ENCODE measurements around the gene SLC2A8.

The SLC2A8 gene

GRCh38 chr9:127402401-127403090, 5.6 kb downstream of the SLC2A8 start:
- no peak for DNase-seq (ENCODE audit: low spot score)
- Mint-ChIP-seq H3K36me3 (ENCODE audit: low read depth) (no peaks in the 10 kb centered on the region), H3K4me1 (ENCODE audit: low read depth) (peaks cover 3% of the 10 kb centered on the region), H3K4me3 (no peak overlapping the region), H3K27ac (no peak overlapping the region), H3K27me3 (ENCODE audit: low read depth) (peaks cover 12% of the 10 kb centered on the region), H3K9me3 (no peaks in the 10 kb centered on the region)

GRCh38 chr9:127403507-127404192, 6.7 kb downstream of the SLC2A8 start:
- H3K9me3 Mint-ChIP-seq = no peaks in the 10 kb centered on the region
- DNase-seq (ENCODE audit: low spot score) = no peak
- H3K36me3 Mint-ChIP-seq (ENCODE audit: low read depth) = no peaks in the 10 kb centered on the region
- no peak overlapping the region for H3K27ac Mint-ChIP-seq
- H3K4me3 Mint-ChIP-seq = no peak overlapping the region
- H3K4me1 Mint-ChIP-seq (ENCODE audit: low read depth) = no peaks in the 10 kb centered on the region
- H3K27me3 Mint-ChIP-seq (ENCODE audit: low read depth) = peaks cover 6% of the 10 kb centered on the region

- H3K4me1 Mint-ChIP-seq (ENCODE audit: low read depth) = no peaks in the 10 kb centered on the region
- H3K4me3 Mint-ChIP-seq = no peak overlapping the region
- no peaks in the 10 kb centered on the region for H3K36me3 Mint-ChIP-seq (ENCODE audit: low read depth)
- no peak for DNase-seq (ENCODE audit: low spot score)
- peaks cover 2% of the 10 kb centered on the region for H3K27me3 Mint-ChIP-seq (ENCODE audit: low read depth)
- H3K9me3 Mint-ChIP-seq = no peaks in the 10 kb centered on the region
- no peak overlapping the region for H3K27ac Mint-ChIP-seq
Measured at GRCh38 chr9:127404631-127405030, 7.7 kb downstream of the SLC2A8 start.

GRCh38 chr9:127405344-127406125, 8.6 kb downstream of the SLC2A8 start:
- H3K36me3 Mint-ChIP-seq (ENCODE audit: low read depth) = no peaks in the 10 kb centered on the region
- no peaks in the 10 kb centered on the region for H3K4me1 Mint-ChIP-seq (ENCODE audit: low read depth)
- no peaks in the 10 kb centered on the region for H3K9me3 Mint-ChIP-seq

GRCh38 chr9:127406799-127407491, 10.0 kb downstream of the SLC2A8 start:
- no peak overlapping the region for H3K27ac Mint-ChIP-seq
- H3K27me3 Mint-ChIP-seq (ENCODE audit: low read depth) = peaks cover 2% of the 10 kb centered on the region
- H3K9me3 Mint-ChIP-seq = no peaks in the 10 kb centered on the region
- H3K4me1 Mint-ChIP-seq (ENCODE audit: low read depth) = no peaks in the 10 kb centered on the region
- H3K4me3 Mint-ChIP-seq = no peak overlapping the region
- H3K36me3 Mint-ChIP-seq (ENCODE audit: low read depth) = no peaks in the 10 kb centered on the region
- no peak for DNase-seq (ENCODE audit: low spot score)

More at GRCh38 chr9:127405344-127406125, 8.6 kb downstream of the SLC2A8 start:
- H3K27me3 Mint-ChIP-seq (ENCODE audit: low read depth) = peaks cover 2% of the 10 kb centered on the region
- no peak overlapping the region for H3K27ac Mint-ChIP-seq
- H3K4me3 Mint-ChIP-seq = no peak overlapping the region
- DNase-seq (ENCODE audit: low spot score) = no peak

GRCh38 chr9:127407492-127407843, 10.5 kb downstream of the SLC2A8 start:
- no peak overlapping the region for H3K4me3 Mint-ChIP-seq
- no peak for DNase-seq (ENCODE audit: low spot score)
- no peaks in the 10 kb centered on the region for H3K36me3 Mint-ChIP-seq (ENCODE audit: low read depth)
- H3K27ac Mint-ChIP-seq = no peak overlapping the region
- H3K9me3 Mint-ChIP-seq = no peaks in the 10 kb centered on the region
- H3K27me3 Mint-ChIP-seq (ENCODE audit: low read depth) = peaks cover 2% of the 10 kb centered on the region
- no peaks in the 10 kb centered on the region for H3K4me1 Mint-ChIP-seq (ENCODE audit: low read depth)

GRCh38 chr9:127411122-127411521, 14.2 kb downstream of the SLC2A8 start:
- H3K27ac Mint-ChIP-seq = no peak overlapping the region
- H3K27me3 Mint-ChIP-seq (ENCODE audit: low read depth) = peaks cover 4% of the 10 kb centered on the region
- DNase-seq (ENCODE audit: low spot score) = no peak
- no peaks in the 10 kb centered on the region for H3K36me3 Mint-ChIP-seq (ENCODE audit: low read depth)
- H3K9me3 Mint-ChIP-seq = no peaks in the 10 kb centered on the region
- H3K4me1 Mint-ChIP-seq (ENCODE audit: low read depth) = no peaks in the 10 kb centered on the region
- no peak overlapping the region for H3K4me3 Mint-ChIP-seq

- no peaks in the 10 kb centered on the region for H3K9me3 Mint-ChIP-seq
- no peak for DNase-seq (ENCODE audit: low spot score)
- no peaks in the 10 kb centered on the region for H3K36me3 Mint-ChIP-seq (ENCODE audit: low read depth)
- no peak overlapping the region for H3K4me3 Mint-ChIP-seq
- H3K27ac Mint-ChIP-seq = no peak overlapping the region
- H3K27me3 Mint-ChIP-seq (ENCODE audit: low read depth) = peaks cover 2% of the 10 kb centered on the region
- H3K4me1 Mint-ChIP-seq (ENCODE audit: low read depth) = no peaks in the 10 kb centered on the region
Measured at GRCh38 chr9:127415141-127415540, 18.2 kb downstream of the SLC2A8 start.

- no peaks in the 10 kb centered on the region for H3K4me1 Mint-ChIP-seq (ENCODE audit: low read depth)
- no peak for DNase-seq (ENCODE audit: low spot score)
- H3K27ac Mint-ChIP-seq = no peak overlapping the region
- H3K9me3 Mint-ChIP-seq = no peaks in the 10 kb centered on the region
- no peaks in the 10 kb centered on the region for H3K36me3 Mint-ChIP-seq (ENCODE audit: low read depth)
- peaks cover 2% of the 10 kb centered on the region for H3K27me3 Mint-ChIP-seq (ENCODE audit: low read depth)
- H3K4me3 Mint-ChIP-seq = no peak overlapping the region
Measured at GRCh38 chr9:127415657-127416056, 18.7 kb downstream of the SLC2A8 start.

GRCh38 chr9:127417131-127418036, 20.4 kb downstream of the SLC2A8 start:
- H3K9me3 Mint-ChIP-seq = no peaks in the 10 kb centered on the region
- H3K27ac Mint-ChIP-seq = no peak overlapping the region
- H3K4me1 Mint-ChIP-seq (ENCODE audit: low read depth) = peaks cover under 1% of the 10 kb centered on the region
- no peak overlapping the region for H3K4me3 Mint-ChIP-seq
- peaks cover 2% of the 10 kb centered on the region for H3K27me3 Mint-ChIP-seq (ENCODE audit: low read depth)
- DNase-seq (ENCODE audit: low spot score) = no peak
- no peaks in the 10 kb centered on the region for H3K36me3 Mint-ChIP-seq (ENCODE audit: low read depth)

GRCh38 chr9:127418037-127418471, 21.1 kb downstream of the SLC2A8 start:
- no peaks in the 10 kb centered on the region for H3K36me3 Mint-ChIP-seq (ENCODE audit: low read depth)
- peaks cover 7% of the 10 kb centered on the region for H3K4me1 Mint-ChIP-seq (ENCODE audit: low read depth)
- no peaks in the 10 kb centered on the region for H3K9me3 Mint-ChIP-seq
- H3K27ac Mint-ChIP-seq = no peak overlapping the region
- peak; percentile 25 for DNase-seq (ENCODE audit: low spot score)
- H3K27me3 Mint-ChIP-seq (ENCODE audit: low read depth) = peaks cover 2% of the 10 kb centered on the region
- no peak overlapping the region for H3K4me3 Mint-ChIP-seq

GRCh38 chr9:127419348-127419747, 22.4 kb downstream of the SLC2A8 start:
- H3K9me3 Mint-ChIP-seq = no peaks in the 10 kb centered on the region
- no peak for DNase-seq (ENCODE audit: low spot score)
- H3K27me3 Mint-ChIP-seq (ENCODE audit: low read depth) = peaks cover 2% of the 10 kb centered on the region
- peaks cover 10% of the 10 kb centered on the region for H3K4me1 Mint-ChIP-seq (ENCODE audit: low read depth)
- H3K27ac Mint-ChIP-seq = no peak overlapping the region
- no peaks in the 10 kb centered on the region for H3K36me3 Mint-ChIP-seq (ENCODE audit: low read depth)
- H3K4me3 Mint-ChIP-seq = no peak overlapping the region

- no peaks in the 10 kb centered on the region for H3K36me3 Mint-ChIP-seq (ENCODE audit: low read depth)
- no peak overlapping the region for H3K4me3 Mint-ChIP-seq
- DNase-seq (ENCODE audit: low spot score) = no peak
- H3K27ac Mint-ChIP-seq = no peak overlapping the region
- no peaks in the 10 kb centered on the region for H3K27me3 Mint-ChIP-seq (ENCODE audit: low read depth)
- H3K9me3 Mint-ChIP-seq = no peaks in the 10 kb centered on the region
- peaks cover 24% of the 10 kb centered on the region for H3K4me1 Mint-ChIP-seq (ENCODE audit: low read depth)
Measured at GRCh38 chr9:127421057-127421456, 24.1 kb downstream of the SLC2A8 start.

Measured in T-helper 2 cell treated with Interferon-gamma antibody and Interleukin-4, amounts not matched to agents 5 μg/mL and 100 μg/mL, for 36 hours (primary cell).